IMR-90 (cell line): ENCODE data around the gene CDC26. TPM values are rescaled to one million over a fixed set of nuclear protein-coding genes. Genes with fewer than 3 reads are reported as not detected.

Experiments used
- ATAC-seq: fragments of 200-7000 bp; cut with Tn5 transposase; 2 replicates; pipeline ENCODE4 v1.9.1; 2020; ENCODE audit warnings: low read depth, mild to moderate bottlenecking, moderate library complexity
- BruUV-seq: library from RNA; stranded (reverse); fragments of 400-500 nt; replicated peaks from 2 replicates; lab custom pipeline; 2021; lab: Mats Ljungman, UMichigan
- CTCF ChIA-PET: fragments of 300-600 bp; formaldehyde crosslinking; extraction: SDS; loops from one replicate; lab custom pipeline; 2021; ENCODE audit warnings: antibody characterized with exemption; lab: Yijun Ruan, JAX
- POLR2A ChIA-PET: fragments of 300-600 bp; sonication (Branson Sonifier 250); formaldehyde crosslinking; loops from one replicate; lab custom pipeline; 2022; ENCODE audit warnings: antibody characterized with exemption; ENCODE audit not compliant: unreplicated experiment; lab: Charles Lee
- DNase-seq: peaks from one replicate; pipeline ENCODE4 v3.0.0; 2013
- H2AFZ ChIP-seq: replicated peaks from 2 replicates; pipeline ENCODE3; 2013; ENCODE audit warnings: low read length, mild to moderate bottlenecking; ENCODE audit not compliant: poor library complexity
- H2AK5ac ChIP-seq: 2 replicates; pipeline ENCODE4 v1.6.1; 2013; ENCODE audit warnings: low read depth, low read length, inconsistent platforms
- H2AK9ac ChIP-seq: replicated peaks from 2 replicates; pipeline ENCODE3; 2013; ENCODE audit warnings: mild to moderate bottlenecking, low read depth, low read length, moderate library complexity; ENCODE audit not compliant: poor library complexity
- H2BK120ac ChIP-seq: 2 replicates; pipeline ENCODE4 v1.6.1; 2013; ENCODE audit warnings: low read depth, low read length, inconsistent platforms
- H2BK15ac ChIP-seq: 3 replicates; pipeline ENCODE4 v1.6.1; 2013; ENCODE audit warnings: low read depth, low read length, inconsistent platforms
- H2BK20ac ChIP-seq: 2 replicates; pipeline ENCODE4 v1.6.1; 2013; ENCODE audit warnings: low read depth, mild to moderate bottlenecking, inconsistent platforms, low read length, moderate library complexity
- H2BK5ac ChIP-seq: 2 replicates; pipeline ENCODE4 v1.6.1; 2013; ENCODE audit warnings: mild to moderate bottlenecking, low read depth, low read length, inconsistent platforms; ENCODE audit not compliant: poor library complexity, severe bottlenecking
- H3K14ac ChIP-seq: replicated peaks from 2 replicates; pipeline ENCODE4 v1.6.1; 2013; ENCODE audit warnings: low read depth, low read length, inconsistent platforms
- H3K18ac ChIP-seq: 2 replicates; pipeline ENCODE4 v1.6.1; 2013; ENCODE audit warnings: low read depth, low read length, control low read depth
- H3K23ac ChIP-seq: 2 replicates; pipeline ENCODE4 v1.6.1; 2013; ENCODE audit warnings: low read depth, low read length, inconsistent platforms
- H3K27ac ChIP-seq: 2 replicates; pipeline ENCODE4 v1.5.1; 2013; ENCODE audit warnings: mild to moderate bottlenecking, control low read depth, low read length; ENCODE audit not compliant: insufficient read depth
- H3K27me3 ChIP-seq: 2 replicates; pipeline ENCODE4 v1.6.1; 2013; ENCODE audit warnings: low read length; ENCODE audit not compliant: control insufficient read depth, insufficient read depth
- H3K36me3 ChIP-seq: 2 replicates; pipeline ENCODE4 v1.6.1; 2013; ENCODE audit warnings: low read length, mixed read lengths; ENCODE audit not compliant: control insufficient read depth, insufficient read depth
- H3K4ac ChIP-seq: 2 replicates; pipeline ENCODE4 v1.6.1; 2013; ENCODE audit warnings: low read depth, low read length, inconsistent platforms
- H3K4me1 ChIP-seq: 2 replicates; pipeline ENCODE4 v1.6.1; 2013; ENCODE audit warnings: low read length, mixed read lengths; ENCODE audit not compliant: control insufficient read depth, insufficient read depth
- H3K4me2 ChIP-seq: 2 replicates; pipeline ENCODE4 v1.6.1; 2013; ENCODE audit warnings: low read depth, mild to moderate bottlenecking, control low read depth, low read length, moderate library complexity
- H3K4me3 ChIP-seq: 2 replicates; pipeline ENCODE4 v1.5.1; 2013; ENCODE audit warnings: low read depth, mild to moderate bottlenecking, control low read depth, low read length, moderate library complexity; ENCODE audit not compliant: insufficient read depth
- H3K56ac ChIP-seq: 2 replicates; pipeline ENCODE4 v1.6.1; 2013; ENCODE audit warnings: low read length, inconsistent platforms; ENCODE audit not compliant: insufficient read depth; ENCODE audit errors: extremely low read depth
- H3K79me1 ChIP-seq, 2 experiments: 2 replicates each; pipeline ENCODE4 v1.6.1; 2013; ENCODE audit warnings: low read length in 2 of 2, inconsistent platforms in 1 of 2, low read depth in 1 of 2
- H3K9ac ChIP-seq: 2 replicates; pipeline ENCODE4 v1.6.1; 2013; ENCODE audit warnings: low read depth, low read length, control low read depth
- H3K9me1 ChIP-seq: 2 replicates; pipeline ENCODE4 v1.6.1; 2013; ENCODE audit warnings: low read length, inconsistent platforms; ENCODE audit not compliant: insufficient read depth
- H3K9me3 ChIP-seq: 2 replicates; pipeline ENCODE4 v1.6.1; 2013; ENCODE audit warnings: low read length; ENCODE audit not compliant: control insufficient read depth, insufficient read depth
- H4K20me1 ChIP-seq: 2 replicates; pipeline ENCODE4 v1.6.1; 2013; ENCODE audit warnings: low read length, inconsistent platforms; ENCODE audit not compliant: insufficient read depth
- H4K5ac ChIP-seq: 2 replicates; pipeline ENCODE4 v1.6.1; 2013; ENCODE audit warnings: mild to moderate bottlenecking, low read depth, low read length, control low read depth
- H4K8ac ChIP-seq, 2 experiments: 2 replicates each; pipeline ENCODE4 v1.6.1; 2013; ENCODE audit warnings: low read depth in 2 of 2, low read length in 2 of 2, control low read depth in 1 of 2, inconsistent platforms in 1 of 2
- H4K91ac ChIP-seq: 2 replicates; pipeline ENCODE4 v1.6.1; 2013; ENCODE audit warnings: low read depth, low read length, inconsistent platforms; ENCODE audit not compliant: insufficient read depth
- CTCF ChIP-seq: conservative IDR thresholded peaks from 2 replicates; pipeline ENCODE4 v1.5.1; 2012; ENCODE audit warnings: mild to moderate bottlenecking, low read depth, low read length, improper control_type of control experiment
- FOS ChIP-seq: fragments of 150-350 bp; IDR thresholded peaks from 2 replicates; pipeline ENCODE4 v1.6.1; 2016; ENCODE audit warnings: low read depth, low read length
- MAFK ChIP-seq: IDR thresholded peaks from 2 replicates; pipeline ENCODE4 v1.6.1; 2012; ENCODE audit warnings: low read depth, low read length, improper control_type of control experiment
- MXI1 ChIP-seq: IDR thresholded peaks from 2 replicates; pipeline ENCODE4 v1.6.1; 2012; ENCODE audit warnings: low read depth, mild to moderate bottlenecking, low read length, moderate library complexity, borderline replicate concordance
- RAD21 ChIP-seq: IDR thresholded peaks from 2 replicates; pipeline ENCODE4 v1.6.1; 2012; ENCODE audit warnings: low read length, improper control_type of control experiment
- RCOR1 ChIP-seq: IDR thresholded peaks from 2 replicates; pipeline ENCODE4 v1.6.1; 2012; ENCODE audit warnings: mild to moderate bottlenecking, low read length, improper control_type of control experiment; ENCODE audit not compliant: insufficient replicate concordance
- SMC3 ChIP-seq: fragments of 150-350 bp; IDR thresholded peaks from 2 replicates; pipeline ENCODE4 v1.6.1; 2016; ENCODE audit warnings: low read depth, mild to moderate bottlenecking, antibody characterized with exemption, low read length, moderate library complexity
- WGBS, 2 experiments: methylation state at CpG; one replicate each; pipeline versions ENCODE4 v1.1.5 to v1.1.7; 2013; ENCODE audit warnings: missing lambda C conversion rate in 2 of 2; ENCODE audit not compliant: insufficient read length in 1 of 2; ENCODE audit errors: extremely low coverage in 2 of 2; 5-methylcytosine and 5-hydroxymethylcytosine counted together
- dilution Hi-C: fragments of 300-500 bp; cut with HindIII; formaldehyde crosslinking; loops from one replicate; pipeline ENCODE4 v1.14.3; 2018; ENCODE audit warnings: low sequenced_read_pairs; ENCODE audit not compliant: unreplicated experiment
- in situ Hi-C: fragments of 300-500 bp; cut with MboI; formaldehyde crosslinking; loops from 3 replicates; pipeline ENCODE4 v1.14.3; 2019; ENCODE audit warnings: low sequenced_read_pairs, inconsistent platforms, mixed read lengths
- intact Hi-C: fragments of 100-400 bp; cut with micrococcal nuclease; formaldehyde crosslinking; loops from 2 replicates; pipeline ENCODE4 v1.10.0; 2022
- polyA plus RNA-seq, 3 experiments: library from polyadenylated mRNA; depleted of rRNA; stranded (reverse); fragments of >200 nt; gene quantifications; 2 replicates each; pipeline ENCODE4 v1.2.3, GENCODE V29; 2012; ENCODE audit warnings: low replicate concordance in 1 of 3
- total RNA-seq: library from RNA; depleted of rRNA; stranded (reverse); fragments of >200 nt; gene quantifications from 2 replicates; pipeline ENCODE4 v1.2.3, GENCODE V29; 2012
- TF ChIP-seq, protein P1 (sequence below): fragments of 150-350 bp; IDR thresholded peaks from 2 replicates; pipeline ENCODE4 v1.6.1; 2017; ENCODE audit warnings: mild to moderate bottlenecking, antibody characterized with exemption, low read length, low read depth

CDC26 gene
- total and polyA plus RNA-seq, 2 of the 4 experiments (the other 2 are of a cell fraction) = 16.5 to 32.7 TPM

DNA sequence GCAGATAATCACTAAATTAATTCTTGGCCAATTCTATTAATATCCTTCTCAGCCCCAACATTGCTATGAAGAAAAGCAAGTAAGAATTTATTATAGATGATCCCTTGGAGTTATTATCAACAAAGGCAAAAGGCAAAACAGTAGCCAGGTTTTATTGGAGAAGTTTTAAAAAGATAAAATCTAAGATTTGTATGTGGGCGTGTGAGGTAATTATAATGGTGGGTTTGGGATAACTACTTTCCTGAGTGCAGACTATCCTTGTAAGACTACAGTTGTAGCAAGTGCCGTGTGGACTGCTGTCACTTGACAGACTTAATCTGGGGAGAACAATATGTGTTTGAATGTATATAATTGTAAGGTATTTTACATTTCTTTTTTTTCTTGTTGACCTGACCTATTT lies 30.8 kb downstream of the CDC26 start:
- no peak overlapping the region for H3K23ac ChIP-seq
- POLR2A ChIA-PET = no interaction called here
- H4K20me1 ChIP-seq = peaks cover 20% of the 10 kb centered on the region
- H3K27me3 ChIP-seq = no peaks in the 10 kb centered on the region
- H2BK20ac ChIP-seq = no peak overlapping the region
- H2AK9ac ChIP-seq = no peak overlapping the region
- H3K9me3 ChIP-seq = no peaks in the 10 kb centered on the region
- H4K8ac ChIP-seq = no peak overlapping the region
- no peak overlapping the region for H2BK120ac ChIP-seq
- ATAC-seq = no peak
- H3K4me3 ChIP-seq = no peak overlapping the region
- in situ Hi-C loops = no loop called here
- no peak for DNase-seq
- WGBS, 2 experiments = 100% methylated on average over 1 of the region's 2 CpGs
- dilution Hi-C loops = no loop called here
- H3K79me1 ChIP-seq = peaks cover 24 to 42% of the 10 kb centered on the region in 2 experiments
- CTCF ChIA-PET = interaction anchor here (0.7 kb wide), 1 partner anchor 13 kb away, joined by 3 read pairs; no protein-coding TSS in a partner anchor
- no peak overlapping the region for H2AFZ ChIP-seq
- no peaks in the 10 kb centered on the region for H3K36me3 ChIP-seq
- H3K4me1 ChIP-seq = no peaks in the 10 kb centered on the region
- no peak overlapping the region for H4K5ac ChIP-seq
- H4K91ac ChIP-seq = no peak overlapping the region
- intact Hi-C loops = no loop called here
- H3K18ac ChIP-seq = no peak overlapping the region
- H2BK5ac ChIP-seq = no peak overlapping the region
- no peak overlapping the region for H3K4ac ChIP-seq
- no peak overlapping the region for H3K27ac ChIP-seq
- H2AK5ac ChIP-seq = no peak overlapping the region
- no peak for TF ChIP-seq MAFK
- no peak for TF ChIP-seq RCOR1
- no peak for TF ChIP-seq RAD21
- no peak for TF ChIP-seq SMC3
- TF ChIP-seq CTCF = no peak
- no peak for TF ChIP-seq MXI1
- TF ChIP-seq, protein P1, sequence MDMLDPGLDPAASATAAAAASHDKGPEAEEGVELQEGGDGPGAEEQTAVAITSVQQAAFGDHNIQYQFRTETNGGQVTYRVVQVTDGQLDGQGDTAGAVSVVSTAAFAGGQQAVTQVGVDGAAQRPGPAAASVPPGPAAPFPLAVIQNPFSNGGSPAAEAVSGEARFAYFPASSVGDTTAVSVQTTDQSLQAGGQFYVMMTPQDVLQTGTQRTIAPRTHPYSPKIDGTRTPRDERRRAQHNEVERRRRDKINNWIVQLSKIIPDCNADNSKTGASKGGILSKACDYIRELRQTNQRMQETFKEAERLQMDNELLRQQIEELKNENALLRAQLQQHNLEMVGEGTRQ = no peak
- no peak for TF ChIP-seq FOS
- H3K9ac ChIP-seq = no peak overlapping the region
- no peaks in the 10 kb centered on the region for H3K9me1 ChIP-seq
- no peak overlapping the region for H3K4me2 ChIP-seq
- no peak overlapping the region for H2BK15ac ChIP-seq
- H3K56ac ChIP-seq = no peak overlapping the region
- no peak overlapping the region for H3K14ac ChIP-seq
- BruUV-seq = no TSS peak
